Ramos (cell line): ENCODE data around the gene CWF19L2.

Experiments used
- in situ Hi-C: fragments of 300-500 bp; cut with MboI; formaldehyde crosslinking; loops from one replicate; pipeline ENCODE4 v1.14.3; 2022; ENCODE audit warnings: low sequenced_read_pairs; ENCODE audit not compliant: unreplicated experiment

The CWF19L2 gene

GRCh38 chr11:107329164-107329563, 128.5 kb downstream of the CWF19L2 start:
- in situ Hi-C loops: no loop called here

GRCh38 chr11:107316426-107316825, 141.2 kb downstream of the CWF19L2 start:
- in situ Hi-C loops: no loop called here

- in situ Hi-C loops: no loop called here
Observed at GRCh38 chr11:107307991-107308390, 149.6 kb downstream of the CWF19L2 start.

GRCh38 chr11:107301878-107302277, 155.7 kb downstream of the CWF19L2 start:
- in situ Hi-C loops: no loop called here

GRCh38 chr11:107293677-107294344, 163.8 kb downstream of the CWF19L2 start:
- in situ Hi-C loops: no loop called here

GRCh38 chr11:107282195-107282594, 175.4 kb downstream of the CWF19L2 start:
- in situ Hi-C loops: no loop called here
